Peyer's patch (tissue), 4 donors: ENCODE data around the gene LY6G6D.

Source experiments
- POLR2A ChIP-seq, 2 donors: fragments of 450-650 bp; IDR thresholded peaks; one replicate each; pipeline ENCODE4 v1.5.1; 2017; ENCODE audit warnings: antibody characterized with exemption in 2 of 2, mild to moderate bottlenecking in 2 of 2, moderate library complexity in 2 of 2
- TF ChIP-seq, protein P1 (sequence below), 6 experiments: fragments of 450-650 bp in 4 of 6; fragments of 200-600 bp in 2 of 6; sonication (generic) in 1 of 6; IDR thresholded peaks; one replicate each; pipeline ENCODE4 v1.5.1; 2017 to 2019; ENCODE audit warnings: antibody characterized with exemption in 6 of 6, mild to moderate bottlenecking in 3 of 6, moderate library complexity in 1 of 6

DNA sequence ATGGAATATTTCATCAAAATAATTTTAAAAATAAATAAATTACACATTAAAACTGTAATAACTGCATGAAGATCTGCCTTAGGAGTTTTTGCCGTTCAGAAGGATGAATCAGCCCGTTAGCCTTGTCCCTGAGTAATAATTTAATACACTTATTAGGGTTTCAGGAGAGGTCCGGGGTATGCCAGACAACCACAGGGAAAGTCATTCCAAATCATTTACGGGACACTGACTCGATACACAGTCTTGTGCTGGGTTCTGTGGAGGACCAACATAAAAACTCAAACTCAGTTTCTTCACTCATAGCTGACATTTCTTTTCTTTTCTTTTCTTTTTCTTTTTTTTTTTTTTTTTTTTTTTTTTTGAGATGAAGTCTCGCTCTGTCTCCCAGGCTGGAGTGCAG is 9.2 kb upstream of the LY6G6D start:
- TF ChIP-seq POLR2A (IDR thresholded peaks at IDR 0.05), result no peak
- TF ChIP-seq, protein P1, sequence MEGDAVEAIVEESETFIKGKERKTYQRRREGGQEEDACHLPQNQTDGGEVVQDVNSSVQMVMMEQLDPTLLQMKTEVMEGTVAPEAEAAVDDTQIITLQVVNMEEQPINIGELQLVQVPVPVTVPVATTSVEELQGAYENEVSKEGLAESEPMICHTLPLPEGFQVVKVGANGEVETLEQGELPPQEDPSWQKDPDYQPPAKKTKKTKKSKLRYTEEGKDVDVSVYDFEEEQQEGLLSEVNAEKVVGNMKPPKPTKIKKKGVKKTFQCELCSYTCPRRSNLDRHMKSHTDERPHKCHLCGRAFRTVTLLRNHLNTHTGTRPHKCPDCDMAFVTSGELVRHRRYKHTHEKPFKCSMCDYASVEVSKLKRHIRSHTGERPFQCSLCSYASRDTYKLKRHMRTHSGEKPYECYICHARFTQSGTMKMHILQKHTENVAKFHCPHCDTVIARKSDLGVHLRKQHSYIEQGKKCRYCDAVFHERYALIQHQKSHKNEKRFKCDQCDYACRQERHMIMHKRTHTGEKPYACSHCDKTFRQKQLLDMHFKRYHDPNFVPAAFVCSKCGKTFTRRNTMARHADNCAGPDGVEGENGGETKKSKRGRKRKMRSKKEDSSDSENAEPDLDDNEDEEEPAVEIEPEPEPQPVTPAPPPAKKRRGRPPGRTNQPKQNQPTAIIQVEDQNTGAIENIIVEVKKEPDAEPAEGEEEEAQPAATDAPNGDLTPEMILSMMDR (IDR thresholded peaks at IDR 0.05), result no peak
